ENCODE data around the gene SCAANT1.

The SCAANT1 gene

DNA sequence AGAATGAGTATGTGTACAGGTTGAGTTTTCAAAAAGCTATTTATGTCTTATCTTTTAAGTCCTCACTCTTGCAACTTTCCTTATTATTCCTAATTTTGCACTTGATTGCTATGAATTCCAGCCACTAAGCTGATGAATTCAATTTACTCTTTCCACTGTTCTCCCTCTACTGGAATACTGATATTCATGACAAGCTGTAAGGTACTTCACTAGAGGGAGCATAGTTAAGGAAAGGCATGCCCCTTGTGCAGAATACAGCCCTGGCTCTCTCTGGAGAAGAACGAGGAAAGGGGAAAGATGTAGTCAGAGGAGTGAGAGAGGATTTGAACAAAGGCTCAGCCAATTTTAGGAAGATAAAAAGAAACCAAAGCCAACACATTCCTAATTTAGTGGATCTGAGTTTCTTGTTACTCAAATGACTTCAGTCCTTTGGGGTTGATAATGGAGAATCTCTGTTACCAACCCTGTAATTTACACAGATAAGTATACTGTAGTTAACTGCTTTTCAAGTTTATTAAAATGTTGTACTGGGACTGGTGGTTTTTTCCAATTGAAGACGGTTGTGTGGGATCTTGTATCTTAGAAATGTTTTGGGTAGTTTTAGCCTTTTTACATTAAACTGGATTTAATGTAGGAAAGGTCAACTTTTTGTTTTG, 4.0 kb downstream of the SCAANT1 start:
- in situ Hi-C loops (cut with HindIII; ENCODE audit: low sequenced_read_pairs), result no loop called here

DNA sequence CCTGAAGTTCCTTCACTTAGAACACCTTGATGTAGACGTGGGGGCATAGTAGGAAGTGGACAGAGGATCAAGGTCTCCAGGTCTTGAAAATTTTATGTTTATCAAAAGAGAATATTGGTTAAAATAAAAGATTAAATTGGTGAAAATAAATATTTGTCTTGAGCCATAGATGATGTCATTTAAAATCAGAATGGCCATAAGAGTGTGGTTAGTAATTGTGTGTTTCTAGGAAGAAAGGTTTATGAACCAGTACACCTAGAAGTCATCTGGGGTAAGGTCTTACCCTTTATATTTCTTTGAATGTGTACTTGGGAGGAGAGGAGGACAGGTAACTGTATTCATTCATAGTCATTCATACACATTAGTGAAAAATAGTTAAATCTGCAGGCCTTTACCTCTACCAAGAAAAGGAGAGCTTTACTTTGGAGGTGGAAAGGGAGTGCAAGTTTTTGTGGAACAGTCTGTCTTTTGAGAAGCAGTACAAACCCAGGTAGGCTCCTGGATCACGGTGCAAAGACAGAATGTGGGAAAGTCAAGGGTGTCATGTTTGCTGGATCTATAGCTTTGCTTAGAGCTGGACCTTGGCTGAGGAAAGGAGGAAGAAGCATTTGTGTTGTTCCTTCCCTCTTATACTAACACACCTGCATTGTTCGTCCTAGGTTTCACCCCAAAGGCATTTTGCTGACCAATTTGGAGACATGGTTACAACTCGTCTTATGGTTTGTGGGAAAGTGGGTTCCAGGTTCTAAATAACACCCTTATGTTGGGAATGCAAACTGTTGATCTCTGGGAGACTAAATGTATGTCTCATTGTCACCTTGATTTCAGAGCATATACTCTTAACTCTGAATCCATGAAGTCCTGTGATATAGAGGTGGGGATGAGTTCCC, 6.2 kb downstream of the SCAANT1 start:
- in situ Hi-C loops (cut with HindIII; ENCODE audit: low sequenced_read_pairs), result no loop called here

DNA sequence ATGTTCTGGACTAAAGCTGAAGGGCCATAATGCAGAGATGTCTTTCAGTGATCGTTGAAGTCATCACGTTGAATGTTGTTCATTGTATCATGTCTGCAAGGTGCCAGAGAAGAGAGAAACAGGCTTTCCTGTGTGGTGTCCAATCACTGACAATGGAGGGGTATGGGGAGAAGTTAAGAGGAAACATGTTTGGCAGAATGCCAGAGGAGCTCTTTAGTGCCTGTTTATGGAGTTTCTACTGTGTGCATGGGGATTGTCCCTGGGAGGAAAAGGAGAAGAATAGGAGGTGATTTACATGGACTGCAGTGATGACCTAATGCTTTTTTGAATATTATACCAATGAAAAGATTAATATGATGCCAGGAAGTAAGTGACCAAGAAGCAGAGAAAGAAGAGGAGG, 11.7 kb downstream of the SCAANT1 start:
- in situ Hi-C loops (cut with HindIII; ENCODE audit: low sequenced_read_pairs), result no loop called here

DNA sequence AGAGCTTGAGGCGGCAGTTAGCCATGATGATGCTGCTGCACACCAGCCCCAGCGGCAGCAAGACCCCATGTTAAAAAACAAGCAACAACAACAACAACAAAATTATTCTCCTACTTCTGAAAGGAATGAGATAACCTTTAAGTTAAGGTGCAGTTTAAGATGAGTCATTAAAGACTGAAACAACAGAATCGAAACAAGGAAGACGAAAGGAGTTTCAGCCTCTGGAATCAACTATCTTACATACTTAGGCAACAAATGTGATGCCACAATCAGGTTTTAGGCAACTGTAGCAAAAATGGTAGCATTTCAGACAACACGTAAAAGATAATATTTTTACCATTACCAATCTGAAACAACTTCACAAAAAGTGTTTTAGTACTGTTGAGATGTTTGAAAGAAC, 12.2 kb downstream of the SCAANT1 start:
- in situ Hi-C loops (cut with HindIII; ENCODE audit: low sequenced_read_pairs), result no loop called here

DNA sequence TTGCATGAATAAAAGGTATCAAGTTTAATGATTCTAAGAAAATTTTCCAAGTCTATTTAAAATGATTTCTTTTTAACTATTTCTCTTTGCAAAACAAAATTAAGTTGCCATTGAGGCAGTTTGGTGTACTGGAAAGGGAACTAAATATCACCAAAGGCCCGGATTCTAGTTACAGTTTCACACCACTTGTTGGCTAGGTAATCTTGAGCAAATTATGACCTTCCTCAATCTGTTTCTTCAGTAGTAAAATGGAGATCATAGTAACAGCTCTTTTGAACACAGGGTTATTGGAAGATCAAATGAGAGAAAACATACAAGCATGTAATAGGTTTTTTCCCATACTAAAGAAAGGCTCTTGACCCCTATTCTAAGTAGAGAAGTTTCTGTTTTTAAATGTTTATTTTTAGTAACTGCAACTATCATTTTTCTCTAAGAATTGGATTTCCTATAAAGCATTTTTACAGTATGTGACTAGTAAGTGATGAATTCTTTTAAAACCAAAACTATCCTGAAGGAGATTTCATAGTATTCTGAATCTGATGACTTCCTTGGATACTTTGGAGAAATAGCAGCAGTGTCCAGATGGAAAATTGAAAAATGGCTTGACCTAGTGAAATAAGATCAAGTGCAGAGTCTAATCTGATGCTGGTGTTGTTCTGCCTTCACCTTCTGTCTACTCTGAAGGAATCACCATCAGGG, 15.7 kb downstream of the SCAANT1 start:
- in situ Hi-C loops (cut with HindIII; ENCODE audit: low sequenced_read_pairs), result no loop called here

DNA sequence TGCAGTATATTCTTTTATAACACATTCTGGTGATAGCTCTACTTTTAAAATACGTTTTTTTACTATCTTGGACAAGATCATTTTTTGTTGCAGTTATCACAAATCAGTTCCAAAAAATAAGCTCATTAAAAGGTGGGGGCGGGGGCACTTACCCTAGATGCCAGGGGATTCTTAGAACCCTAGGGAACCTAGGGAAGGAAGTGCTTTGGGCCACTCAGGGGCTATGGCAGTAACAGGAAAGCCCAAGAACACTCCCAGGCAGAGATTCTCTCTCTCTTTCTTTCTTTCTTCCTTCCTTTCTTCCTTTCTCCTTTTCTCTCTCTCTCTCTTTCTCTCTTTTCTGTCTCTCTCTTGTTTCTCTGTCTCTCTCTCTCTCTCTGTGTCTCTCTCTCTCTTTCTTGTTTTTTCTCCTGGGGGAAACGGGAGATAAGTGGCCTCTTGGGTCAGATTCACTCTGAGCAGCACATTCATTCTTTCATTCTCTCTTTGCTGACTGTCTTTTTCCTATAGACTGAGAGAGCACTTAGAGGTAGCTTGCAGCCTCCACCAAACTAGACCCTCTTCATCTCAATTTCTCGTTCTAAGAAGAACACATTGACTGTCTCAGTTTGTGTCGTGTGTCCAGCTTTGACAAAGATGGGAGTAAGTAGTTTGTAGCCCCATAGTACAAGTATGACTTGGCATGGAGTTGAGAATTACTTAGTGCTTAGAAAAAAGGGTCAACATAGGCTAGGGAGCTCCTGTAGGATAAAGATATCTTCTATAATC, 16.6 kb downstream of the SCAANT1 start:
- in situ Hi-C loops (cut with HindIII; ENCODE audit: low sequenced_read_pairs), result no loop called here

DNA sequence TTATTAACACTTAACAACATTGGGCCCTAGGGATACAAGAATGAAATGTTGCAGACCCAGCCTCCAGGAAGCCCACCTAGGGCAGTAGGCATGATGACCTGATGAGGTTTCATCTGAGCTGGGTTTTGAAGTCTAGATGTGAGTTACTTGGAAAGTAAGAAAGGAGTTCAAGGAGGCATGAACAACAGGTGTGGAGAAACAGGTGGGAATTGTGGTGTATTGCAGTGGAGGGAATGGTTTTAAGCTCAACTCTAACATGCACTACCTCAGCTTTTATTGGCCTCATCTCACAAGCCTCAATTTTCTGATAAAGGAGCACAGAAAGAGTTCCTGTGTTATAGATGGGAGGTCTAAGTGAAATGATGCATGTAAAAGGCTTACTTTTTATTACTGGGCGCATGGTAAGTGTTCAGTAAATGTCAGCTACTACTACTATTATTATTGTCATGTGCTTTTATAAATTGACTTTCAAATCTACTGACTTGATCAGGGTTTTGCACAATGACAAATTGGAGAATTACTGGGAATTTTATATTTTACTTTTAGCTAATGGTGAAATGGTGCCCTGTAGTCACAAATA, 19.3 kb downstream of the SCAANT1 start:
- in situ Hi-C loops (cut with HindIII; ENCODE audit: low sequenced_read_pairs), result no loop called here

DNA sequence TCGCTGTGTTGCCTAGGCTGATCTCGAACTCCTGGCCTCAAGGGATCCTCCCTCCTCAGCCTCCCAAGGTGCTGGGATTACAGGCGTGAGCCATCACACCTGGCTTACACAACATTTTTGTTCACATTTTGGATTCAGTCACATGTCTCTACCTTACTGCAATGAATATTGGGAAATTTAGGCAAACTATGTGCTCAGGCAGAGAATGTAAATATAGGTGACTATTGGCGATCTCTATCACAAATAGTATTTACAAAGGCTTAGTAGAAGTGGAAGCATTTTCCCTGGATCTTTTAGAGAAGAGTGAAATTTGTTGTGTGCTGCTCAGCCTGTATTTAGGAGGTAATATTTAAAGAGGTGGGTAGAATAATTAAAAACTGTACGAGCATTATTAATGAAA, 20.7 kb downstream of the SCAANT1 start:
- in situ Hi-C loops (cut with HindIII; ENCODE audit: low sequenced_read_pairs), result no loop called here

DNA sequence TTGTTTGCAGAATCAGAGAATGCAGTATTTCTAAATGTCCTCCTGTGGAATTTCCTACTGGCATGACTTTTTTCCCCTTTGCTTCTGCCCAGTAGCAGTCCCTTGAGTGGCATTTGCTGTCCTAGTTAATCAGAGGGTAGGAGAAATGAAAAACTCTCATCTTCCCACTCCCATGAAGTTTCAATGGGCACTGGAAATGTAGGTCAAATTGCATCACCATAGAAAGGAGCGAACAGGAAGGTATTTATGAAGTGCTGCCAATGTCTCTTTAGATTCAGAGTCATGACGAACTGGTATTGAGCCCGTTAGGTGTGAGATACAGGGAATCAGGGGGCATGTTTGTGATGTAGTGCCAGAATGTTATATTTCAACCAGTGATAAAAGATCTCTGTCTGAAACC, 25.3 kb downstream of the SCAANT1 start:
- in situ Hi-C loops (cut with HindIII; ENCODE audit: low sequenced_read_pairs), result no loop called here

DNA sequence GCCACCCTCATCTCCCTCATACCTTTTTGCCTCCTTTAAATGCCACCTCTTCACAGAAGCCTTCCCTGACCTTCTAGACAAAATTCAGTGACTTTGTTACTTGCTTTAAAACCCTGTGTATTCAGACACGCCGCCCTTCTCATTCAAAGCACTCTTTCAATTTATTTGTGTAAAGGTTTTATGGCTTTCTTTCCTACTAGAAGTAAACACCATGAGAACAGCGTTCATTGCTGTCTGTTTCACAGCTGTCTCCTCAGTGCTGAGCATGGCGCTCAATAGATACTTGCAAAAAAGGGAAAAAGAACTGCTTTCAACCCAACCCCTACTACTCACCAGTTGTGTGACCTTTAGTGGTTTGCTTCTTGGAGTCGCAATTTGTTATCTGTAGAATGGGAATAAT, 31.5 kb downstream of the SCAANT1 start:
- in situ Hi-C loops (cut with HindIII; ENCODE audit: low sequenced_read_pairs), result no loop called here

DNA sequence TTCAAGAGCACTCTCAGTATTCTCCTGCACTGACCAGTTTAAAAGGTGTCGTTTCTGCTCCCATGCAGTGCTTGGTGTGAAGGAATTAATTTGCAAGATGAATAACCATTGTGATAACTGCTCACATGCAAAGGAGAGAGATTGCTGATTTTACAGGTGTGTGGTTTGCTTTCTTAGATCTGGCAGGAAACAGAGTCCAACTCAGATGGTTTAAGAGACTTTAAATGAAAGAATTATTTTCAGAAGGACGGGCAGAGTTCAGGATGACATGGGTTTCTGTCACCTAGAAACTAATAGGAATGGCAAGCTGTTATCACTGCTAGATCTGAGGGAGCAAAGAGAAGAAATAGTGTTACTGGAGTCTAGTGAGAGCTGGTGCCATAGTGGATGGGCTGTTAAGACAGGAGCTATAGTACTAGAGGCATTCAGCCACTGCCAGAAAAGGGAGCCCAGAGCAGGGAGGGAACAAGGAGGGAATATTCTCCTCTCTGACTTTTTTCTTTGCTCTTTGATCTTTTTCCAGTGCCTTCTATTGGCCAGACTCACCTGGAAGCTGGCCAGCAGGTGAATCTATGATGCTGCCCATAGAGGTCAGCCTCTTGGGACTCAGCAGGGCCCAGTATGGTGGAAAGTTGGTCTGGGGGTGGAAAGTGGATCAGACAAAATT, 33.7 kb downstream of the SCAANT1 start:
- in situ Hi-C loops (cut with HindIII; ENCODE audit: low sequenced_read_pairs), result no loop called here

DNA sequence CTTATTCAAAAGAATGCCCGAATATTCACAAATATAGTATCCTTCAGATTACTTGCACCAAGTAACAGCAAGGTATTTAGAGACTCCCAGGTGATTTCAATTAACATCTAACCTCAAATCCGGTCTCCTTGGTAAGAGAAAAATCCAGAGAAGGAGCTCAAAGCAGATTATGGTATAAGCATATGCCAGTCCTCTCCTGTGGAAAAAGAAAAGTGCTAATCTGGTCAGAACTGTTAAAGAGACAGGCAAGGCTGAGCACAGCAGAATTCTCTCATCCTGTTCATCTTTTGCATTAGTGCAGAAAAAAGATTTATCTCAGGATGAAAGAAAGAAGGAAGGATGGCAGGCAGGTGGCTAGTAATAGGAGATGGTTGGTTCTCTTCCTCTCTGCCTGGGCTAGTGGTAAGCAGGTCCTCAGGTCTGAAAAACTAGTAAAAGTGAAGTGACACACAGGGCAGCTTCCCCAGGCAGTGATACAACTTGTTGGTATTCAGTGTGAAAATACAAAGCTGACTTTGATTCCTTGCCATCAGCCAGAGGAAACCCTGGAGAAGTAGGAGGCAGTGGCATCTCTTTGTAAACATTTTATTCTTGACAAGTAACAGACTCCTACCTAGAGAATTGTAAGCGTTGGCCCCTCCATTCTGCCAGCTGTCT, 34.3 kb downstream of the SCAANT1 start:
- in situ Hi-C loops (cut with HindIII; ENCODE audit: low sequenced_read_pairs), result no loop called here

DNA sequence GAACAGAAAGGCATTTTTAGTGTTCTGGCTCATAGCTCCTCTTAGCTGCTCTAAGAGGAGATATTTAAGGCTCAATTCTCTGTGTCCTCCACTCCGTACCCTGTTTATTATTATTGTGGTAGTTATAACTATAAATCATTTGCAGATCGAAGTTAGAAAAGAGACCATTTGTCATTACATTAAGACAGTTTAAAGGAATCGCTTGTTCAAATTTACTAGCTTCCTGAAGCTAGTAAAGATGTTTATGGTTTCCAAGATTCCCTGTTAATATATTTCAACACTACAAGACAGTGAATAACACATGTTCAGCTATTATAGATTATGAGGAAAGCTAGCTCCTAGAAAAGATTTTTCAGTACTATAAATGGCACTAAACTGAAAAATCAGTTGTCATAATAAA, 35.9 kb downstream of the SCAANT1 start:
- in situ Hi-C loops (cut with HindIII; ENCODE audit: low sequenced_read_pairs), result no loop called here

DNA sequence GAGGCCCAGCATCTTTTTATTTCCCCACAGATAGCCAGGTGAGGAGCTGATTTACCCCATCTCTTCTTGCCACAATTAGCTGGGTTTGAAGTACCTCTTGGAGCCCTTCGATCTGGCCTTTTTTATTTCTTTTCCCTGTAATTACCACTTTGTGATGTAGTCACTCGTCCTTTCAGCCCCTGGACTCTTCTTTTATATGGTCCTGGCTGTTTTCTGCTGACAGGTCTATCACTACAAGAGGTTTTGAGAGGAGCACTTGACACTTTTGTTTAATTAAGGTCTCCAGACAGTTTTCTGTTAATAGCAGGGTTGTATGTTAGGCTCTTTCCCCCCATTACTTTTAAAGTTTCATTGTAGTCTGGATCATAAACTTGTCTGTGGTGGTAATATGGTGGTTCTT, 36.7 kb downstream of the SCAANT1 start:
- in situ Hi-C loops (cut with HindIII; ENCODE audit: low sequenced_read_pairs), result no loop called here

DNA sequence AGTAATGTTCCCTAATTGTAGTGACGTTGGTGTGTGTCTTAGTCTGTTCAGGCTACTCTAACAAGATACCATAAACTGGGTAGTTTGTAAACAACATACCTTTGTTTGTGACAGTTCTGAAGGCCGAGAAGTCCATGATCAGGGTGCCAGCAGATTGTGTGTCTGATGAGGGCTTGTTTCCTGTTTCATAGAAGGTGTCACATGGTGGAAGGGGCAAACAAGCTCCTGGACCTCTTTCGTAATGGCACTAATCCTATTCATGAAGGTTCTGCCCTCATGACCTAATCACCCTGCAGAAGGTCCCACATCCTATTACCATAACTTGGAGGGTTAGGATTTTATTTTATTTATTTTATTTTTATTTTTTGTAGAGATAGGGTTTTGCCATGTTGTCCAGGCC, 37.4 kb downstream of the SCAANT1 start:
- in situ Hi-C loops (cut with HindIII; ENCODE audit: low sequenced_read_pairs), result loop anchor here (5.0 kb wide), 1 partner anchor 68 kb away; no protein-coding TSS in a partner anchor

DNA sequence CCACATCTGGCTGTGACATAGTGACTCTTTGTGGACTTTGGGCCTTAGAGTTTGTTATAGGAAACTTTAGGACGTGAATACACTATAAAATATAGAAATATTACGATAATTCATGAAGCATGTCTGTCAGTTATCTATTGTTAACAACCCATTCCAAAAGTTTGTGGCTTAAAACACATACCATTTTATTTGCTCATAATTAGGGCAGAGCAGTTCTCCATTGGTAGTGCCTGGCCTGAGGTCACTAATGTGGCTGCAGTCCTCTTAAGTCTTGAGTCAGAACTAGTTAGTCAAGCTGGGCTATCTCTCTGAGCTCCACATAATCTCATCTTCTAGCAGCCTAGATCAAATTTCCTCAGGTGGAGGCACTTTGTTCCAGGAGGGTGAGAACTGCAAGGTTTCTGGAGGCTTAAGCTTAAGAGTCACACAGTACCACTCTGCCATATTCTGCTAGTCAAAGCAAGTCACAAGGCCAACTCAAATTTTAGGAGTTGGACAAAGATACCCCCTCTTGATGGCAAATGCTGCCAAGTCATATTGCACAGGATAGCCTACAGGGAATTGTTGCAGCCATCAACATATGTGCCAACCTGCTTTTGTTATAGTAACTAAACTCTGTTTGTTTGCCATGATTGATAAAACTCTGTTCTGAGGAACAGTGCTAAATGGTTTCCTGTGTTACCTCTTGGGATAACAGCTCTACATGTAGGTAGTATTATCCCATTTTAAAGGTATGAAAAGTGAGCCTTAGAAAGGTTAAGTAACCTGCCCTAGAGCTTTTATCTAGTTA, 39.9 kb downstream of the SCAANT1 start:
- in situ Hi-C loops (cut with HindIII; ENCODE audit: low sequenced_read_pairs), result loop anchor here (5.0 kb wide), 1 partner anchor 70 kb away; no protein-coding TSS in a partner anchor

DNA sequence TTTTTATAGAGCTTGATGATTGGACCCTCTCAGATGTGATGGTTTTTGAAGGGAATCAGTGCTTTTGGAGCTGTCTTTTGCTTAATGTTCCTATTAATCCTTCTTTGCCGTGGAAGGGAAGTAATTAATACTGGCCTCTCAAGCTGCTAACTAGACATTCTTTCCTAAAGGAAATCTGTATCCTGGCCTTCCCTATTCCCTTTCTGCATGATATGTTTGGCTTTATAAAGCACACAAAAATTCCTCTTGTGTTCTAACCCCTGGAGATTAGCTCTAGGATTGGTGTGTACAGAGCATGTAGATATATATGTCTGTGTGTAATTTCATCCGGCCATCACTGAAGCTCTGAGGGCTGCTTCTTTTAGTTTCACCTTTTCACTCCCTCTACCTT, 41.6 kb downstream of the SCAANT1 start:
- in situ Hi-C loops (cut with HindIII; ENCODE audit: low sequenced_read_pairs), result loop anchor here (5.0 kb wide), 1 partner anchor 72 kb away; no protein-coding TSS in a partner anchor

DNA sequence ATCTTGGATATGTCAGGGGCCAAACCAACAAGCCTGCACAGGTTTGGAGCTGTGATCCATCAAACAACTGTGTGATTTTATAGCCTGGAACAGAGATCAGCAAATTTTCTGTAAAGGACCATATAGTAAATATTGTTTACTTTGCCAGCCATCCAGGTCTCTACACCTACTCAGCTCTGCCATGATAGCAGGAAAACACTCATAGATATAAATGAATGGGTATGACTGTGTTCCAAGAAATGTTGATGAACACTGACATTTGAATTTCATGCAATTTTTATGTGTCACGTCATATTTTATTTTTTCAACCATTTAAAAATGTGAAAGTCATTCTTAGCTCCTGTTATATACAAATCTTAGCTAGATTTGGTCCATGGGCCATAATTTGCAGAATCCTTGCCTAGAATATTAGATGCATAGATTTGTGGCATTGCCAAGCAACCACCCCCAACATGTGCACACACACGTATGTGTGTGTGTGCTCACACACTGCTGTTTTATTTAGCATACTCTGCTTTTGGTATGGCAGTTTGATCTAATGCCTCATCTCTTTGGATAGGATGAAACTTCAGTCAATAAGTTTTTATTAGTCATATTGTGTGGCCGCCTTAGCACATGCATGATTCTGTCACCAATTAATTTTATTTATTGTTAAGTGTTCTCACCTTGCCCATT, 42.1 kb downstream of the SCAANT1 start:
- in situ Hi-C loops (cut with HindIII; ENCODE audit: low sequenced_read_pairs), result loop anchor here (5.0 kb wide), 1 partner anchor 72 kb away; no protein-coding TSS in a partner anchor

All from endothelial cell of hepatic sinusoid (primary cell).